Mucosa of descending colon (tissue), 3 donors: ENCODE measurements around the gene CSRP3. TPM values are rescaled to one million over a fixed set of nuclear protein-coding genes. Genes with fewer than 3 reads are reported as not detected.

Source experiments
- ATAC-seq: fragments of 200-7000 bp; cut with Tn5 transposase; one replicate; pipeline ENCODE4 v1.9.1; 2020; ENCODE audit warnings: mild to moderate bottlenecking, moderate library complexity
- DNase-seq, 3 donors: peaks; one replicate each; pipeline ENCODE4 v3.0.0-alpha.2; 2020
- H3K36me3 ChIP-seq: fragments of 200-600 bp; one replicate; pipeline ENCODE4 v1.8.0; 2021; ENCODE audit warnings: low read depth, mild to moderate bottlenecking
- H3K4me1 ChIP-seq: fragments of 200-600 bp; one replicate; pipeline ENCODE4 v1.8.0; 2021; ENCODE audit warnings: low read depth, mild to moderate bottlenecking
- H3K4me3 ChIP-seq: fragments of 200-600 bp; one replicate; pipeline ENCODE4 v1.8.0; 2021; ENCODE audit warnings: mild to moderate bottlenecking
- H3K9me3 ChIP-seq: fragments of 200-600 bp; one replicate; pipeline ENCODE4 v1.8.0; 2021; ENCODE audit warnings: mild to moderate bottlenecking
- CTCF ChIP-seq: fragments of 200-600 bp; IDR thresholded peaks from one replicate; pipeline ENCODE4 v1.8.0; 2022; ENCODE audit warnings: antibody characterized with exemption, mild to moderate bottlenecking
- intact Hi-C, 2 donors: fragments of 100-400 bp; cut with DNase I in 1 of 2; cut with micrococcal nuclease in 1 of 2; formaldehyde crosslinking; loops; one replicate each; pipeline versions ENCODE4 v1.11.0 to v1.11.1; 2022; cut with DNase I, micrococcal nuclease
- total RNA-seq, 3 donors: library from RNA; stranded (reverse); fragmentation: NEBNext Ultra II Directional in 2 of 3; extraction: Animal tissue kit (Norgen Biotek cat#: 25700) in 2 of 3; gene quantifications; one replicate each; pipeline versions ENCODE4 v1.2.1 to v1.2.4, GENCODE V29; 2021 to 2023
- donor health status: DM: no; HTN: no; CAD: no; lungs with moderate emphysema.
- donor health status: DM: no; HTN: no; CAD: no.
- donor health status: DM: no; HTN: yes; CAD: no.

CSRP3 gene
- total RNA-seq, 3 donors from 2014 or later: 0.94 TPM; not detected in 2

- no peak for TF ChIP-seq CTCF
- peak; percentile 95 to 97 (median 95) for DNase-seq
- H3K4me1 ChIP-seq: peaks cover 28% of the 10 kb centered on the region
- H3K4me3 ChIP-seq: peak within 1 kb of the TSS; percentile 32
- intact Hi-C loops: no loop called here
- H3K36me3 ChIP-seq: no peaks in the 10 kb centered on the region
- no peaks in the 10 kb centered on the region for H3K9me3 ChIP-seq
- ATAC-seq: peak; percentile 88
These were observed 38.9 kb upstream of the CSRP3 start, which contains the start of gene E2F8 for GRCh38 chr11:19240420-19241259. TSS of gene E2F8 (minus strand) at chr11:19240945. CDS start at chr11:19240121, 824 bp downstream.

- no peak for TF ChIP-seq CTCF
- DNase-seq (no peak), ATAC-seq (no peak)
- Histone ChIP-seq H3K4me1 (peaks cover 28% of the 10 kb centered on the region), H3K9me3 (no peaks in the 10 kb centered on the region), H3K4me3 (no peak overlapping the region), H3K36me3 (no peaks in the 10 kb centered on the region)
- intact Hi-C loops: no loop called here
These were observed 37.3 kb upstream of the CSRP3 start for GRCh38 chr11:19239039-19239438.

- no peak for ATAC-seq
- H3K9me3 ChIP-seq: no peaks in the 10 kb centered on the region
- TF ChIP-seq CTCF: no peak
- intact Hi-C loops: no loop called here
- peaks cover 22% of the 10 kb centered on the region for H3K4me1 ChIP-seq
- H3K4me3 ChIP-seq: no peak overlapping the region
- no peaks in the 10 kb centered on the region for H3K36me3 ChIP-seq
- peak in 2 of 3 donors; percentile 50 to 80 for DNase-seq
These were observed 36.0 kb upstream of the CSRP3 start for GRCh38 chr11:19237813-19238212.

- DNase-seq (no peak), ATAC-seq (no peak)
- Histone ChIP-seq H3K9me3 (no peaks in the 10 kb centered on the region), H3K4me1 (peaks cover 17% of the 10 kb centered on the region), H3K4me3 (no peak overlapping the region), H3K36me3 (no peaks in the 10 kb centered on the region)
- intact Hi-C loops: no loop called here
- TF ChIP-seq CTCF: no peak
These were observed 35.6 kb upstream of the CSRP3 start for GRCh38 chr11:19237381-19237780.

GRCh38 chr11:19234231-19234817, 32.5 kb upstream of the CSRP3 start:
- ATAC-seq (no peak), DNase-seq (no peak)
- Histone ChIP-seq H3K4me3 (no peak overlapping the region), H3K9me3 (no peaks in the 10 kb centered on the region), H3K4me1 (no peaks in the 10 kb centered on the region), H3K36me3 (no peaks in the 10 kb centered on the region)
- no peak for TF ChIP-seq CTCF
- intact Hi-C loops: no loop called here
